PFSK-1 (cell line): ENCODE measurements around the gene TSPAN14.

Experiments used
- FOXP2 ChIP-seq: optimal IDR thresholded peaks from 2 replicates; pipeline ENCODE3; 2011; ENCODE audit warnings: borderline replicate concordance, control low read depth, inconsistent platforms; ENCODE audit not compliant: insufficient read depth; ENCODE audit errors: extremely low read length, extremely low read depth
- POLR2AphosphoS5 ChIP-seq: IDR thresholded peaks from 2 replicates; pipeline ENCODE4 v1.6.1; 2012; ENCODE audit warnings: low read depth, mild to moderate bottlenecking, control low read depth, low read length, moderate library complexity
- SIN3A ChIP-seq: IDR thresholded peaks from 2 replicates; pipeline ENCODE4 v1.6.1; 2012; ENCODE audit warnings: mild to moderate bottlenecking, low read length, moderate library complexity, borderline replicate concordance; ENCODE audit not compliant: insufficient read depth
- TAF1 ChIP-seq: IDR thresholded peaks from 2 replicates; pipeline ENCODE4 v1.6.1; 2012; ENCODE audit warnings: low read length, control low read depth, borderline replicate concordance; ENCODE audit not compliant: insufficient read depth
- TF ChIP-seq, protein P1 (sequence below), 2 experiments: IDR thresholded peaks; 2 replicates each; pipeline versions ENCODE4 v1.6.1 to v1.8.0; 2011 to 2012; ENCODE audit warnings: low read depth in 2 of 2, low read length in 2 of 2, control low read depth in 1 of 2, inconsistent platforms in 1 of 2, mild to moderate bottlenecking in 1 of 2, moderate library complexity in 1 of 2; ENCODE audit not compliant: insufficient read depth in 1 of 2

TSPAN14 gene

DNA sequence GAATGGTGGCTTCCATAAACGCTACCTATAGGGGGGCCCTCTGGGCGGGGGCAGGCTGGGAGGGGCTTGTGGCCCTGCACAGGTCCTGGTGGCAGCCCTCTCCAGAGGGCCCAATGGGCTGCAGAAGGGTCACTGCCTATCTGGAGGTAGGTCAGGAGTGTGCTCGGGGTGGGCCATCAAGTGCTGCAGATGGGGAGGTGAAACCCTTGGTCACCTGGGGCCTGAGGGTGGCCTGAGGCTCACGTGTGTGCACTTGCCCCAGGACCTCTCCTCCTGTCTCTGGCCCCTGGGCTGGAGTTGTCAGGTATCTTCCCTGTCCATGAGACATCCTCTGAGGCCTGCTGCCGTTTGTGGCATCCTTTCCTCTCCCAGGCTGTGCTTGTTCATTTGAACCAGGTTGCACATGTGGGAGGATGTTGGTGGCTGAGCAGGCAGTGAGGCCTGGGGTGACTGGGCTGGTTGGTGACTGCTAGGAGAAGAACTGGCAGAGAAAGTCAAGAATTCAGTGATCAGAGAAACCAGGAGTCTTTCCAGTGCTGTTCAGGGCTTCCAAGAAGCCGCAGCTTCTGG is 62.5 kb downstream of the TSPAN14 start:
- TF ChIP-seq POLR2AphosphoS5 (no peak), SIN3A (no peak), FOXP2 (no peak)

DNA sequence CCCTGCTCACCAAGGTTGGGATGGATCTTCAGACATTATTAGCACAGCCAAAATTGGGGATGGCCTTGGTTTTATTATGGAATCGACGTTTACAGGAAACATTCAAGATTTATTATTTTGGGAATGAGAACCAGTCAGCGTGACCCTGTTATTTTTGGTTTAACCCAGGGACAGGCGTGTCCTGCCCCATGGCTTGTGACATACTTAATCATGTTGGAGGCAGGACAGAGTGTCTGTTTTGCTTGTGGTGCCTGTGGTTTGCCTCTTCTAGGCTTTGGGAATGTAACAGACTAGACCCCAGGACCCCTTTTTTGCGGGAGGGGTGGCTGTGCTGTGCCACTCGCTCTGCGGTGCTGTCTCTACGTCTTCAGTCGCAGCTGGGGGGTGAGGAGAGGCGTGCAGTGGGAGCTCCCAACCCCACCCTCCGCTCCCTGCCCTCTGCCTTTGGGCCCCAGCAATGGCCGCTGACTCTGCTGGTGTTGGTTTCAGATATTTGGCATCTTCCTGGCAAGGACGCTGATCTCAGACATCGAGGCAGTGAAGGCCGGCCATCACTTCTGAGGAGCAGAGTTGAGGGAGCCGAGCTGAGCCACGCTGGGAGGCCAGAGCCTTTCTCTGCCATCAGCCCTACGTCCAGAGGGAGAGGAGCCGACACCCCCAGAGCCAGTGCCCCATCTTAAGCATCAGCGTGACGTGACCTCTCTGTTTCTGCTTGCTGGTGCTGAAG is 63.5 kb downstream of the TSPAN14 start:
- no peak for TF ChIP-seq TAF1

DNA sequence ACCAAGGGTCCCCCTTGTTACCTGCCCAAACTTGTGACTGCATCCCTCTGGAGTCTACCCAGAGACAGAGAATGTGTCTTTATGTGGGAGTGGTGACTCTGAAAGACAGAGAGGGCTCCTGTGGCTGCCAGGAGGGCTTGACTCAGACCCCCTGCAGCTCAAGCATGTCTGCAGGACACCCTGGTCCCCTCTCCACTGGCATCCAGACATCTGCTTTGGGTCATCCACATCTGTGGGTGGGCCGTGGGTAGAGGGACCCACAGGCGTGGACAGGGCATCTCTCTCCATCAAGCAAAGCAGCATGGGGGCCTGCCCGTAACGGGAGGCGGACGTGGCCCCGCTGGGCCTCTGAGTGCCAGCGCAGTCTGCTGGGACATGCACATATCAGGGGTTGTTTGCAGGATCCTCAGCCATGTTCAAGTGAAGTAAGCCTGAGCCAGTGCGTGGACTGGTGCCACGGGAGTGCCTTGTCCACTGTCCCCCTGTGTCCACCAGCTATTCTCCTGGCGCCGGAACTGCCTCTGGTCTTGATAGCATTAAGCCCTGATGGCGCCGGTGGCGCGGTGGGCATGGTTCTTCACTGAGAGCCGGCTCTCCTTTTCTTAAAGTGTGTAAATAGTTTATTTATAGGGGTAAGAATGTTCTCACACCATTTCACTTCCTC is 64.2 kb downstream of the TSPAN14 start:
- no peak for TF ChIP-seq TAF1
- TF ChIP-seq POLR2AphosphoS5 = no peak
- TF ChIP-seq SIN3A = no peak
- TF ChIP-seq FOXP2 = no peak
- TF ChIP-seq, protein P1, sequence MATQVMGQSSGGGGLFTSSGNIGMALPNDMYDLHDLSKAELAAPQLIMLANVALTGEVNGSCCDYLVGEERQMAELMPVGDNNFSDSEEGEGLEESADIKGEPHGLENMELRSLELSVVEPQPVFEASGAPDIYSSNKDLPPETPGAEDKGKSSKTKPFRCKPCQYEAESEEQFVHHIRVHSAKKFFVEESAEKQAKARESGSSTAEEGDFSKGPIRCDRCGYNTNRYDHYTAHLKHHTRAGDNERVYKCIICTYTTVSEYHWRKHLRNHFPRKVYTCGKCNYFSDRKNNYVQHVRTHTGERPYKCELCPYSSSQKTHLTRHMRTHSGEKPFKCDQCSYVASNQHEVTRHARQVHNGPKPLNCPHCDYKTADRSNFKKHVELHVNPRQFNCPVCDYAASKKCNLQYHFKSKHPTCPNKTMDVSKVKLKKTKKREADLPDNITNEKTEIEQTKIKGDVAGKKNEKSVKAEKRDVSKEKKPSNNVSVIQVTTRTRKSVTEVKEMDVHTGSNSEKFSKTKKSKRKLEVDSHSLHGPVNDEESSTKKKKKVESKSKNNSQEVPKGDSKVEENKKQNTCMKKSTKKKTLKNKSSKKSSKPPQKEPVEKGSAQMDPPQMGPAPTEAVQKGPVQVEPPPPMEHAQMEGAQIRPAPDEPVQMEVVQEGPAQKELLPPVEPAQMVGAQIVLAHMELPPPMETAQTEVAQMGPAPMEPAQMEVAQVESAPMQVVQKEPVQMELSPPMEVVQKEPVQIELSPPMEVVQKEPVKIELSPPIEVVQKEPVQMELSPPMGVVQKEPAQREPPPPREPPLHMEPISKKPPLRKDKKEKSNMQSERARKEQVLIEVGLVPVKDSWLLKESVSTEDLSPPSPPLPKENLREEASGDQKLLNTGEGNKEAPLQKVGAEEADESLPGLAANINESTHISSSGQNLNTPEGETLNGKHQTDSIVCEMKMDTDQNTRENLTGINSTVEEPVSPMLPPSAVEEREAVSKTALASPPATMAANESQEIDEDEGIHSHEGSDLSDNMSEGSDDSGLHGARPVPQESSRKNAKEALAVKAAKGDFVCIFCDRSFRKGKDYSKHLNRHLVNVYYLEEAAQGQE (IDR thresholded peaks at IDR 0.05; ENCODE audit: insufficient read depth in 1 of 2, low read depth in 2 of 2, low read length in 2 of 2) = no peak

DNA sequence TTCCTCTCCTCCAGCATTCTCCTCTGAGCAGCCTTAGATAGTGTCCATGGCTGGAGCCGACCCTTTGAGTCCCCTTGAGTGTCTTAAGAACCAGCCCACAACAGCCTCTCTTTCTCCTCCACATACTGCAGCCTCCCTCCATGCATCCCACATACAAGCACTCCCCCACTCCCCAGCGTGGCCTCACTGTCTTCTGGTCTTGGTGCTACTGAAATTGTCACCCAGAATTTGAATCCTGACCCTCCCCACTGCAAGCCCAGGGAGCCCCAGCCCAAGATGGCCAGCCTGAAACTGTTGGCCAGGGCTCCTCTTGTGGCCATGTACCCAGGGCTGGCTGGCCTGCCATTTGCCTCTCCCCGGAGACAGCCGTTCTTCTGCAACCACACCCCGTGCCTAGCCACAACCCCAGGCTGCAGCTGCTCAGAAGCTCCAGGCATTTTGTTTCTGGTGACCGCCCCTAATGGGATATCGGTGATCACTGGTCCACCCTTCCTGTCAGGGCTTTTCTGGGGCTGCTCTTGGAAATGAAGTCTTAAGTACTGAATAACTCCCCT is 64.8 kb downstream of the TSPAN14 start:
- TF ChIP-seq SIN3A (no peak), POLR2AphosphoS5 (no peak), FOXP2 (no peak), TAF1 (no peak)
- TF ChIP-seq, protein P1 (IDR thresholded peaks at IDR 0.05; ENCODE audit: insufficient read depth in 1 of 2, low read depth in 2 of 2, low read length in 2 of 2) = no peak

DNA sequence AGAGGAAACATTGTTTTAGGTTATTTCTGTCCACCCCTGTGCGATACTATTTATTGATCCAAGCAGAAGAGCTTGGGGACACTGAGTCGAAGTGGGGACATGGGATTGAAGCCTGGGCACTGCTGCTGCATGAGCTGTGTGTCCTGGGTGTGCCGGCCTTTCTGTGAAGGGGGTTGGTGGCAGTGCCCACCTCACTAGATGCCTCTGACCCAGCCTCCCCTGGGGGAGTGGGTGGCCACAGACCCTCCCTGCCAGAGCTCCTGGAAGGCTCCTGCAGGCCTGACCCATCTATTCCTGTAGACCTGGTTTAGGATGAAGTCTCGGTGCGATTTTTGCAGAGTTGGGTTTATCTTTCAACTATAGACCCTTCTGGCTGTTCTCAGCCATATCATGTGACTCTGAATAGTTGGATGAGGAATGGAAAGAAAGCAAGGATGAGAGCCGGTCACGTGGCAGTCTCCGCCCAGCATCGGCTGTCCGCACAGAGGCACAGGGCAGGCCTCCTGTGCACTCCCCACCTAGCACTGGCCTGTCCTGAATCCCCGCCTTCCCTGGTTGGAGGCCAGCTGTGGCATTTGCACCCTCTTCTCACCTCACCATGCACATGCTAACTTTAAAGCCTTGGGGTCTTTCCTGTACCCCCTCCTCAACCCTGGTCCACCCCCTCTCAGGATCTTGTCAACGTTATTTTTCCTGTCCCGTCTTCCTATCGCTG is 66.0 kb downstream of the TSPAN14 start:
- TF ChIP-seq SIN3A (no peak), TAF1 (no peak), POLR2AphosphoS5 (no peak), FOXP2 (no peak)
- TF ChIP-seq, protein P1 (IDR thresholded peaks at IDR 0.05; ENCODE audit: insufficient read depth in 1 of 2, low read depth in 2 of 2, low read length in 2 of 2) = no peak
